ENCODE results near the gene CARS2.
"Not testable (repeated sequence)": the region's sequence is repeated elsewhere in the genome, so short reads cannot be mapped to it uniquely, and the experiment has no call there.

The CARS2 gene

DNA sequence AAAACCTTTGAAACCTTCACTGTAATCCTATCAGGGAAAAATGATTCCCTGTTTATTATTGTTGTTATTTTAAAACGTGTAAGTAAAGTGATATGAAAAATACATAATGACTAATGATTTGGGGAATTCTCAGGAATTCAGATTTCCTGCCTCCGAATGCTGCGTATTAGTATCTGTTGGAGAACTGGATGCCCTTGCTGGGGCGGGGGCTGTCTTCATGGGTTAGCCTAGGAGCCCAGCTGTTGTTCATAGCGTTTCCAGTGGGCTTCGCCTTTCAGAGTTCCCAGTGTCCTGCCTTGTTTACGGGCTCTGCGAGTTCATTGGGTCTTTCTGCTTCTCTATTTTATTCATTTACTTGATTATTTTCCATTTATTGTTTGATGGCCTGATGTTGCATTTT lies 72.1 kb downstream of the CARS2 start:
- Histone ChIP-seq H3K4me3 (ENCODE audit: low read depth, low read length) (no peak overlapping the region), H3K36me3 (replicated peaks) (peaks cover 37% of the 10 kb centered on the region), H3K27me3 (replicated peaks) (no peaks in the 10 kb centered on the region), H3K27ac (peak overlapping the region; percentile 43)
- DNase-seq: no peak
- in situ Hi-C loops (cut with HindIII; ENCODE audit: low pct_ligation_motif_present, low sequenced_read_pairs): no loop called here
- TF ChIP-seq CTCF (IDR thresholded peaks at IDR 0.05; ENCODE audit: low read depth, low read length, missing control alignments): no peak

DNA sequence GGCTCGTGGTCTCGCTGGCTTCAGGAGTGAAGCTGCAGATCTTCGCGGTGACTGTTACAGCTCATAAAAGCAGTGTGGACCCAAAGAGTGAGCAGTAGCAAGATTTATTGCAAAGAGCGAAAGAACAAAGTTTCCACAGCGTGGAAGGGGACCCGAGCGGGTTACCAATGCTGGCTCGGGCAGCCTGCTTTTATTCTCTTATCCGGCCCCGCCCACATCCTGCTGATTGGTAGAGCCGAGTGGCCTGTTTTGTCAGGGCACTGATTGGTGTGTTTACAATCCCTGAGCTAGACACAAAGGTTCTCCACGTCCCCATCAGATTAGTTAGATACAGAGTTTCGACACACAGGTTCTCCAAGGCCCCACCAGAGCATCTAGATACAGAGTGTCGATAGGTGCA lies 73.7 kb downstream of the CARS2 start:
- H3K36me3 ChIP-seq (replicated peaks): peaks cover 38% of the 10 kb centered on the region
- DNase-seq; in situ Hi-C loops (cut with HindIII; ENCODE audit: low pct_ligation_motif_present, low sequenced_read_pairs); H3K27me3 ChIP-seq (replicated peaks); H3K27ac ChIP-seq; H3K4me3 ChIP-seq (ENCODE audit: low read depth, low read length): not testable (repeated sequence)

DNA sequence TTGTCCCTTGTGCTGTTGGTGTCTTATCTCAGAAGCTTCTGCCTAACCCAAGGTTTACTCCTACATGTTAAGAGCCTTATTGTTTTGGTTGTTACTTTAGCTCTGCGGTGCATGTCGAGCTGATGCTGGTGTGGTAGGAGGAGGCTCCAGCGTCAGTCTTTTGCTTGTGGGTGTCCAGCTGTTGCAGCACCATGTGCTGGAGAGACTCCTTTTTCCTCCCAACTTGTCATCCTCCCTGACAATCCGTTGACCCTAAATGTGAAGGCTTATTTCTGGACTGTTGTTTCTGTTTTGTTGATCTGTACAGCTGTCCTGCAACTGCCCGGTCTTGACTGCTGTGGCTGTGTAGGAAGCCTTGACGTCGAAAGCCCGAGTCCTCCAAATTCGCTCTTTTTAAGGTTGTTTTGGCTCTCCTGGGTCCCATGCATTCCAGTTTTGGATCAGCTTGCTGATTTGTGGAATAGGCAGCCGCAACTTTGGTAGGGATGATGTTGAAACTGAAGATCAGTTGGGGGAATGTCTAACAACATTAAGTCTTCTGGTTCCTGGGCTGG lies 75.3 kb downstream of the CARS2 start:
- TF ChIP-seq CTCF (IDR thresholded peaks at IDR 0.05; ENCODE audit: low read depth, low read length, missing control alignments): no peak
- Histone ChIP-seq H3K36me3 (replicated peaks) (peaks cover 22% of the 10 kb centered on the region), H3K27ac (no peak overlapping the region), H3K4me3 (ENCODE audit: low read depth, low read length) (no peak overlapping the region), H3K27me3 (replicated peaks) (no peaks in the 10 kb centered on the region)
- DNase-seq: no peak
- in situ Hi-C loops (cut with HindIII; ENCODE audit: low pct_ligation_motif_present, low sequenced_read_pairs): no loop called here

GRCh38 chr13:110629735-110630134 lies 76.2 kb downstream of the CARS2 start:
- H3K27me3 ChIP-seq (replicated peaks): no peaks in the 10 kb centered on the region
- H3K36me3 ChIP-seq (replicated peaks): peaks cover 17% of the 10 kb centered on the region
- DNase-seq: peak; percentile 30
- no peak overlapping the region for H3K4me3 ChIP-seq (ENCODE audit: low read depth, low read length)
- in situ Hi-C loops (cut with HindIII; ENCODE audit: low pct_ligation_motif_present, low sequenced_read_pairs): no loop called here
- H3K27ac ChIP-seq: no peak overlapping the region
- no peak for TF ChIP-seq CTCF (IDR thresholded peaks at IDR 0.05; ENCODE audit: low read depth, low read length, missing control alignments)

DNA sequence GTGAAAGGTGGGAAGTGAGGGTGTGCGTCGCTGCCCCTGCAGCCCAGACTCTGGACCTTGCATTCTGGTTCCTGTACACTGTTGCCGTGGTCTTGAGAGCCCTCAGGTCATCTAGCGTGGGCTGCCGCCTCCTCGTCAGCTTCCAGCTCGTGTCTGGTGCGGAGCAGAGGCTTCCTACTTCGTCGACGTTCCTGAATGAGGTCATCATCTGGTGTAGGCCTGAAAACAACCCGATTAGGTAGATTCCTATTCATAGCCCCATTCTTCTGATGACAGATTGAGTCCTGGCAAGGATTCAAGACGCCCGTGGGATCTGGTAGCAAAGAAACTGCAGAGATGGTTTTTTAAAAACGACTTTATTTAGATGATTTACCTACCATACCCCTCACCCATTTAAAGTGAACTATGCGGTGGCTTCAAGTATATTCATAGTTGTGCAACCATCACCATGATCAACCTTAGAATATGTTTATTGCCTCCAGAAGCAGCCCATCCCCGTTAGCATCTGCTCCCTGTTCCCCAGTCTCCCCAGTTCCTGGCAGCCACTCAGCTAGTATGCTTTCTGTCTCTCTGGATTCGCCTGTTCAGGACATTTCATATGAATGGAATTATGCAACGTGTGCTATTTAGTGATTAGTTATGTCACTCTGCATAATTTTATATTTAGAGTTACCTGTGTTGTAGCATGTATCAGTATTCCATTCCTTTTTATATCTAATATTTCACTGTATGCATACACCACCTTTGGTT lies 76.8 kb downstream of the CARS2 start:
- no peak overlapping the region for H3K4me3 ChIP-seq (ENCODE audit: low read depth, low read length)
- in situ Hi-C loops (cut with HindIII; ENCODE audit: low pct_ligation_motif_present, low sequenced_read_pairs): no loop called here
- peak overlapping the region; percentile 85 for H3K27ac ChIP-seq

GRCh38 chr13:110628477-110628793 lies 77.5 kb downstream of the CARS2 start:
- peak overlapping the region; percentile 85 for H3K27ac ChIP-seq
- TF ChIP-seq CTCF (IDR thresholded peaks at IDR 0.05; ENCODE audit: low read depth, low read length, missing control alignments): no peak
- DNase-seq: peak; percentile 74
- in situ Hi-C loops (cut with HindIII; ENCODE audit: low pct_ligation_motif_present, low sequenced_read_pairs): no loop called here
- no peaks in the 10 kb centered on the region for H3K27me3 ChIP-seq (replicated peaks)
- H3K4me3 ChIP-seq (ENCODE audit: low read depth, low read length): no peak overlapping the region
- peaks cover 17% of the 10 kb centered on the region for H3K36me3 ChIP-seq (replicated peaks)

More for the DNA sequence above, 76.8 kb downstream of the CARS2 start:
- H3K27me3 ChIP-seq (replicated peaks): no peaks in the 10 kb centered on the region
- H3K36me3 ChIP-seq (replicated peaks): peaks cover 16% of the 10 kb centered on the region
- no peak for TF ChIP-seq CTCF (IDR thresholded peaks at IDR 0.05; ENCODE audit: low read depth, low read length, missing control alignments)
- peak; percentile 71 for DNase-seq
